GM23248 (cell line): ENCODE measurements around the gene MRGPRX1. TPM values are rescaled to one million over a fixed set of nuclear protein-coding genes. Genes with fewer than 3 reads are reported as not detected.

Source experiments
- DNase-seq: peaks from one replicate; pipeline ENCODE4 v3.0.0-alpha.2; 2015
- H2AFZ ChIP-seq: fragments of 200-600 bp; sonication (generic); 2 replicates; pipeline ENCODE4 v1.6.1; 2016; ENCODE audit warnings: antibody characterized with exemption
- H3F3A ChIP-seq: fragments of 200-600 bp; sonication (generic); 2 replicates; pipeline ENCODE4 v1.6.1; 2016; ENCODE audit warnings: mild to moderate bottlenecking, antibody characterized with exemption, mixed run types; ENCODE audit not compliant: insufficient read depth
- H3K27ac ChIP-seq: fragments of 200-600 bp; sonication (generic); 2 replicates; pipeline ENCODE4 v1.5.1; 2016; ENCODE audit warnings: mild to moderate bottlenecking
- H3K27me3 ChIP-seq: fragments of 200-600 bp; sonication (generic); replicated peaks from 2 replicates; pipeline ENCODE4 v1.6.1; 2016; ENCODE audit warnings: mild to moderate bottlenecking; ENCODE audit not compliant: insufficient read depth
- H3K36me3 ChIP-seq: fragments of 200-600 bp; sonication (generic); 2 replicates; pipeline ENCODE4 v1.6.1; 2016; ENCODE audit warnings: low read depth, mild to moderate bottlenecking
- H3K4me1 ChIP-seq: fragments of 200-600 bp; sonication (generic); 2 replicates; pipeline ENCODE4 v1.6.1; 2016; ENCODE audit warnings: mild to moderate bottlenecking; ENCODE audit not compliant: insufficient read depth
- H3K4me2 ChIP-seq: fragments of 200-600 bp; sonication (generic); one replicate; pipeline ENCODE4 v1.6.1; 2016; ENCODE audit warnings: mild to moderate bottlenecking; ENCODE audit not compliant: unreplicated experiment
- H3K4me3 ChIP-seq: fragments of 200-600 bp; sonication (generic); 2 replicates; pipeline ENCODE4 v1.5.1; 2016; ENCODE audit warnings: mild to moderate bottlenecking
- H3K79me2 ChIP-seq: fragments of 200-600 bp; sonication (generic); 2 replicates; pipeline ENCODE4 v1.6.1; 2016; ENCODE audit warnings: mild to moderate bottlenecking; ENCODE audit not compliant: insufficient read depth
- H3K9ac ChIP-seq: fragments of 200-600 bp; sonication (generic); 2 replicates; pipeline ENCODE4 v1.6.1; 2016; ENCODE audit warnings: mild to moderate bottlenecking
- H3K9me2 ChIP-seq: fragments of 200-600 bp; sonication (generic); 2 replicates; pipeline ENCODE4 v1.6.1; 2016; ENCODE audit warnings: mixed run types, mild to moderate bottlenecking, moderate library complexity; ENCODE audit not compliant: insufficient read depth
- H3K9me3 ChIP-seq: fragments of 200-600 bp; sonication (generic); one replicate; pipeline ENCODE4 v1.6.1; 2017; ENCODE audit warnings: low read depth
- H4K20me1 ChIP-seq: fragments of 200-600 bp; sonication (generic); 2 replicates; pipeline ENCODE4 v1.6.0; 2016; ENCODE audit not compliant: insufficient read depth
- EZH2 ChIP-seq: fragments of 200-600 bp; sonication (generic); IDR thresholded peaks from 2 replicates; pipeline ENCODE4 v1.6.1; 2018; ENCODE audit warnings: antibody characterized with exemption, mild to moderate bottlenecking; ENCODE audit not compliant: insufficient read depth, poor library complexity, severe bottlenecking
- EZH2phosphoT487 ChIP-seq: fragments of 200-600 bp; sonication (generic); IDR thresholded peaks from 2 replicates; pipeline ENCODE4 v1.6.1; 2018; ENCODE audit warnings: antibody characterized with exemption, moderate library complexity, mild to moderate bottlenecking, low read depth; ENCODE audit not compliant: insufficient read depth
- WGBS, 2 experiments: methylation state at CpG; one replicate each; pipeline ENCODE4 v1.1.6; 2015 to 2017; ENCODE audit warnings: low lambda C conversion rate in 2 of 2, low coverage in 1 of 2; ENCODE audit errors: missing lambda C conversion rate in 2 of 2; 5-methylcytosine and 5-hydroxymethylcytosine counted together
- in situ Hi-C: fragments of 300-500 bp; cut with MboI; formaldehyde crosslinking; loops from 2 replicates; pipeline ENCODE4 v1.15.0; 2020
- polyA plus RNA-seq: library from polyadenylated mRNA; unstranded; fragments of >200 nt; fragmentation: Nextera tagmentation; extraction: Ambion mirVana; gene quantifications from 2 replicates; pipeline ENCODE4 v1.2.1, GENCODE V29; 2016
- total RNA-seq: library from RNA; depleted of rRNA; stranded (reverse); fragments of >200 nt; shearing (Covaris generic); gene quantifications from 2 replicates; pipeline ENCODE4 v1.2.3, GENCODE V29; 2014; rRNA removed

The MRGPRX1 gene
- total RNA-seq (not detected in 2 replicates), polyA plus RNA-seq (not detected in 2 replicates)

GRCh38 chr11:18939314-18939713 is at the start of gene MRGPRX1:
Gene MRGPRX1, minus strand, starts transcription at chr11:18939414. Its CDS starts 4,630 bp downstream, at chr11:18934784.
- Histone ChIP-seq H3K9me3 (no peaks in the 10 kb centered on the region), H3F3A (no peaks in the 10 kb centered on the region), H4K20me1 (no peaks in the 10 kb centered on the region), H3K36me3 (no peaks in the 10 kb centered on the region), H3K4me2 (no peak within 1 kb of the TSS), H3K27ac (no peak within 1 kb of the TSS), H3K27me3 (0 out of 2 replicates have a peak, but pooled peaks cover 4% of the 10 kb centered on the region), H3K4me3 (no peak within 1 kb of the TSS), H3K79me2 (no peaks in the 10 kb centered on the region), H3K9me2 (no peaks in the 10 kb centered on the region), H2AFZ (no peak within 1 kb of the TSS), H3K4me1 (no peaks in the 10 kb centered on the region), H3K9ac (no peak within 1 kb of the TSS)
- TF ChIP-seq EZH2 (no peak), EZH2phosphoT487 (no peak)
- 18 to 28% methylated on average over 2 of the region's 2 CpGs for WGBS, 2 experiments
- in situ Hi-C loops, result no loop called here
- no peak for DNase-seq

GRCh38 chr11:18987454-18988231 is 48.4 kb upstream of the MRGPRX1 start:
- peak; percentile 53 for DNase-seq
- no peak overlapping the region for H3K4me3 ChIP-seq
- no peak overlapping the region for H2AFZ ChIP-seq
- TF ChIP-seq EZH2phosphoT487, result no peak
- no peak for TF ChIP-seq EZH2
- H3K9me3 ChIP-seq, result no peaks in the 10 kb centered on the region
- no peaks in the 10 kb centered on the region for H3F3A ChIP-seq
- no peak overlapping the region for H3K9ac ChIP-seq
- H3K4me1 ChIP-seq, result no peaks in the 10 kb centered on the region
- no peaks in the 10 kb centered on the region for H3K36me3 ChIP-seq
- in situ Hi-C loops, result no loop called here
- H4K20me1 ChIP-seq, result no peaks in the 10 kb centered on the region
- H3K27ac ChIP-seq, result no peak overlapping the region
- H3K4me2 ChIP-seq, result no peak overlapping the region
- H3K79me2 ChIP-seq, result no peaks in the 10 kb centered on the region
- 33 to 36% methylated on average over 9 of the region's 9 CpGs for WGBS, 2 experiments
- H3K27me3 ChIP-seq, result peaks cover 22% of the 10 kb centered on the region
- H3K9me2 ChIP-seq, result no peaks in the 10 kb centered on the region

GRCh38 chr11:18986744-18987143 is 47.5 kb upstream of the MRGPRX1 start:
- DNase-seq, result peak; percentile 0
- no peak overlapping the region for H3K4me3 ChIP-seq
- no peaks in the 10 kb centered on the region for H3K4me1 ChIP-seq
- WGBS, 2 experiments, result 13 to 17% methylated on average over 3 of the region's 3 CpGs
- no peaks in the 10 kb centered on the region for H3F3A ChIP-seq
- no peaks in the 10 kb centered on the region for H4K20me1 ChIP-seq
- no peak overlapping the region for H3K27ac ChIP-seq
- no peaks in the 10 kb centered on the region for H3K9me2 ChIP-seq
- TF ChIP-seq EZH2phosphoT487 (no peak), EZH2 (no peak)
- no peak overlapping the region for H3K4me2 ChIP-seq
- no peaks in the 10 kb centered on the region for H3K36me3 ChIP-seq
- H3K9me3 ChIP-seq, result no peaks in the 10 kb centered on the region
- no peak overlapping the region for H3K9ac ChIP-seq
- in situ Hi-C loops, result no loop called here
- no peaks in the 10 kb centered on the region for H3K79me2 ChIP-seq
- peaks cover 27% of the 10 kb centered on the region for H3K27me3 ChIP-seq
- no peak overlapping the region for H2AFZ ChIP-seq

GRCh38 chr11:18981897-18982296 is 42.7 kb upstream of the MRGPRX1 start:
- Histone ChIP-seq H3K9me2 (no peaks in the 10 kb centered on the region), H3F3A (no peaks in the 10 kb centered on the region), H3K27me3 (peaks cover 27% of the 10 kb centered on the region), H3K4me1 (no peaks in the 10 kb centered on the region), H4K20me1 (no peaks in the 10 kb centered on the region), H2AFZ (no peak overlapping the region), H3K79me2 (no peaks in the 10 kb centered on the region), H3K36me3 (no peaks in the 10 kb centered on the region), H3K9ac (no peak overlapping the region), H3K4me3 (no peak overlapping the region), H3K27ac (no peak overlapping the region), H3K4me2 (no peak overlapping the region), H3K9me3 (no peaks in the 10 kb centered on the region)
- DNase-seq, result no peak
- TF ChIP-seq EZH2phosphoT487, result no peak
- no peak for TF ChIP-seq EZH2
- 10 to 23% methylated on average over 4 of the region's 4 CpGs for WGBS, 2 experiments
- in situ Hi-C loops, result no loop called here
